ENCODE results near the gene DHRSX.

GRCh38 chrX:2345562-2345961 lies 155.2 kb downstream of the DHRSX start:
- TF ChIP-seq CTCF (IDR thresholded peaks at IDR 0.05) = no peak
- TF ChIP-seq POLR2A (IDR thresholded peaks at IDR 0.05) = no peak

All from thyroid gland (tissue), 4 donors.